ENCODE measurements around the gene XPO5. TPM values are rescaled to one million over a fixed set of nuclear protein-coding genes. Genes with fewer than 3 reads are reported as not detected.
A peak's percentile ranks its signal among the peaks of the same experiment; 100 is the strongest.
"Not testable (repeated sequence)": the region's sequence is repeated elsewhere in the genome, so short reads cannot be mapped to it uniquely, and the experiment has no call there.

Gene XPO5
- total RNA-seq, 1 donor from 2014 or later, result 54.8 TPM

- no peaks in the 10 kb centered on the region for H3K27me3 ChIP-seq (ENCODE audit: control insufficient read depth, insufficient read depth, low read length)
- TF ChIP-seq CTCF (IDR thresholded peaks at IDR 0.05; ENCODE audit: insufficient read depth, low read length, poor library complexity, severe bottlenecking), result no peak
- DNase-seq (ENCODE audit: low read depth), result no peak
- no peak overlapping the region for H3K4me3 ChIP-seq (ENCODE audit: low read depth, low read length)
- H3K36me3 ChIP-seq (ENCODE audit: control insufficient read depth, insufficient read depth, low read length), result peaks cover 3% of the 10 kb centered on the region
Observed at GRCh38 chr6:43499028-43499815, 76.6 kb downstream of the XPO5 start.

GRCh38 chr6:43498291-43498690, 77.5 kb downstream of the XPO5 start:
- DNase-seq (ENCODE audit: low read depth); H3K4me3 ChIP-seq (ENCODE audit: low read depth, low read length); H3K27me3 ChIP-seq (ENCODE audit: control insufficient read depth, insufficient read depth, low read length); H3K36me3 ChIP-seq (ENCODE audit: control insufficient read depth, insufficient read depth, low read length): not testable (repeated sequence)

- H3K36me3 ChIP-seq (ENCODE audit: control insufficient read depth, insufficient read depth, low read length), result peaks cover 1% of the 10 kb centered on the region
- no peak for TF ChIP-seq CTCF (IDR thresholded peaks at IDR 0.05; ENCODE audit: insufficient read depth, low read length, poor library complexity, severe bottlenecking)
- DNase-seq (ENCODE audit: low read depth), result no peak
Observed at GRCh38 chr6:43497689-43498088, 78.1 kb downstream of the XPO5 start.

GRCh38 chr6:43497129-43497396, 78.8 kb downstream of the XPO5 start:
- peaks cover 1% of the 10 kb centered on the region for H3K36me3 ChIP-seq (ENCODE audit: control insufficient read depth, insufficient read depth, low read length)

More at GRCh38 chr6:43497689-43498088, 78.1 kb downstream of the XPO5 start:
- H3K4me3 ChIP-seq (ENCODE audit: low read depth, low read length), result no peak overlapping the region
- H3K27me3 ChIP-seq (ENCODE audit: control insufficient read depth, insufficient read depth, low read length), result no peaks in the 10 kb centered on the region

GRCh38 chr6:43496370-43497128, 79.3 kb downstream of the XPO5 start:
- peaks cover 1% of the 10 kb centered on the region for H3K36me3 ChIP-seq (ENCODE audit: control insufficient read depth, insufficient read depth, low read length)
- no peak for DNase-seq (ENCODE audit: low read depth)
- no peaks in the 10 kb centered on the region for H3K27me3 ChIP-seq (ENCODE audit: control insufficient read depth, insufficient read depth, low read length)
- TF ChIP-seq CTCF (IDR thresholded peaks at IDR 0.05; ENCODE audit: insufficient read depth, low read length, poor library complexity, severe bottlenecking), result peak; percentile 75
- no peak overlapping the region for H3K4me3 ChIP-seq (ENCODE audit: low read depth, low read length)

More at GRCh38 chr6:43497129-43497396, 78.8 kb downstream of the XPO5 start:
- no peaks in the 10 kb centered on the region for H3K27me3 ChIP-seq (ENCODE audit: control insufficient read depth, insufficient read depth, low read length)
- no peak overlapping the region for H3K4me3 ChIP-seq (ENCODE audit: low read depth, low read length)
- no peak for TF ChIP-seq CTCF (IDR thresholded peaks at IDR 0.05; ENCODE audit: insufficient read depth, low read length, poor library complexity, severe bottlenecking)
- no peak for DNase-seq (ENCODE audit: low read depth)

- Histone ChIP-seq H3K36me3 (ENCODE audit: control insufficient read depth, insufficient read depth, low read length) (no peaks in the 10 kb centered on the region), H3K27me3 (ENCODE audit: control insufficient read depth, insufficient read depth, low read length) (no peaks in the 10 kb centered on the region), H3K4me3 (ENCODE audit: low read depth, low read length) (no peak overlapping the region)
- no peak for DNase-seq (ENCODE audit: low read depth)
- peak; percentile 19 for TF ChIP-seq CTCF (IDR thresholded peaks at IDR 0.05; ENCODE audit: insufficient read depth, low read length, poor library complexity, severe bottlenecking)
Observed at GRCh38 chr6:43495409-43495941, 80.4 kb downstream of the XPO5 start.

Measured in kidney epithelial cell (primary cell).